OCI-LY1 (cell line): ENCODE data around the gene CCBE1.

ENCODE experiments used
- H2AFZ ChIP-seq: fragments of 200-600 bp; sonication (generic), shearing (Covaris generic); 2 replicates; pipeline ENCODE4 v1.6.0; 2014; ENCODE audit warnings: antibody characterized with exemption, mild to moderate bottlenecking, low read length
- H3F3A ChIP-seq: fragments of 200-600 bp; sonication (generic), shearing (Covaris generic); 2 replicates; pipeline ENCODE4 v1.6.0; 2014; ENCODE audit warnings: mild to moderate bottlenecking, antibody characterized with exemption, low read length, moderate library complexity; ENCODE audit not compliant: insufficient read depth
- H3K27ac ChIP-seq: fragments of 200-600 bp; sonication (generic); 2 replicates; pipeline ENCODE4 v1.5.1; 2014; ENCODE audit warnings: low read length, mixed run types, mild to moderate bottlenecking, low read depth; ENCODE audit not compliant: poor library complexity, severe bottlenecking
- H3K27me3 ChIP-seq: fragments of 200-600 bp; sonication (generic); 2 replicates; pipeline ENCODE4 v1.6.0; 2014; ENCODE audit warnings: antibody characterized with exemption, mild to moderate bottlenecking, low read length, moderate library complexity; ENCODE audit not compliant: insufficient read depth
- H3K36me3 ChIP-seq: fragments of 200-600 bp; sonication (generic); 2 replicates; pipeline ENCODE4 v1.6.1; 2014; ENCODE audit warnings: mild to moderate bottlenecking, antibody characterized with exemption, low read length, moderate library complexity, mixed read lengths; ENCODE audit not compliant: insufficient read depth
- H3K4me1 ChIP-seq: fragments of 200-600 bp; sonication (generic); 2 replicates; pipeline ENCODE4 v1.5.1; 2014; ENCODE audit warnings: mild to moderate bottlenecking, low read length, moderate library complexity; ENCODE audit not compliant: insufficient read depth, severe bottlenecking
- H3K4me2 ChIP-seq: fragments of 200-600 bp; sonication (generic), shearing (Covaris generic); 2 replicates; pipeline ENCODE4 v1.6.1; 2014; ENCODE audit warnings: low read length
- H3K4me3 ChIP-seq: fragments of 200-600 bp; sonication (generic); 2 replicates; pipeline ENCODE4 v1.5.1; 2014; ENCODE audit warnings: low read length, low read depth, mild to moderate bottlenecking, mixed read lengths; ENCODE audit not compliant: poor library complexity, severe bottlenecking
- H3K79me2 ChIP-seq: fragments of 200-600 bp; shearing (Covaris generic); 2 replicates; pipeline ENCODE4 v1.6.1; 2016; ENCODE audit warnings: mixed run types, low read length, mixed read lengths; ENCODE audit not compliant: insufficient read depth
- H3K9ac ChIP-seq: fragments of 200-600 bp; sonication (generic), shearing (Covaris generic); 2 replicates; pipeline ENCODE4 v1.6.1; 2014; ENCODE audit warnings: mild to moderate bottlenecking, low read length, mixed read lengths
- H3K9me2 ChIP-seq: fragments of 200-600 bp; sonication (generic), shearing (Covaris generic); 2 replicates; pipeline ENCODE4 v1.6.1; 2014; ENCODE audit warnings: low read depth, mild to moderate bottlenecking, low read length, mixed read lengths
- H3K9me3 ChIP-seq: fragments of 200-600 bp; shearing (Covaris generic); 2 replicates; pipeline ENCODE4 v1.6.1; 2014; ENCODE audit warnings: low read length, mixed read lengths
- H4K20me1 ChIP-seq: fragments of 200-600 bp; sonication (generic), shearing (Covaris generic); 2 replicates; pipeline ENCODE4 v1.6.0; 2016; ENCODE audit warnings: mild to moderate bottlenecking, low read length; ENCODE audit not compliant: insufficient read depth
- EZH2 ChIP-seq: fragments of 200-600 bp; sonication (generic), shearing (Covaris generic); IDR thresholded peaks from 2 replicates; pipeline ENCODE4 v1.8.0; 2017; ENCODE audit warnings: borderline replicate concordance, mixed run types, mild to moderate bottlenecking, antibody characterized with exemption, low read length, moderate library complexity, mixed read lengths
- TF ChIP-seq, protein P1 (sequence below): fragments of 200-600 bp; sonication (generic), shearing (Covaris generic); IDR thresholded peaks from 2 replicates; pipeline ENCODE4 v1.5.1; 2017; ENCODE audit warnings: mild to moderate bottlenecking, antibody characterized with exemption, low read length, moderate library complexity, mixed read lengths

The CCBE1 gene

DNA sequence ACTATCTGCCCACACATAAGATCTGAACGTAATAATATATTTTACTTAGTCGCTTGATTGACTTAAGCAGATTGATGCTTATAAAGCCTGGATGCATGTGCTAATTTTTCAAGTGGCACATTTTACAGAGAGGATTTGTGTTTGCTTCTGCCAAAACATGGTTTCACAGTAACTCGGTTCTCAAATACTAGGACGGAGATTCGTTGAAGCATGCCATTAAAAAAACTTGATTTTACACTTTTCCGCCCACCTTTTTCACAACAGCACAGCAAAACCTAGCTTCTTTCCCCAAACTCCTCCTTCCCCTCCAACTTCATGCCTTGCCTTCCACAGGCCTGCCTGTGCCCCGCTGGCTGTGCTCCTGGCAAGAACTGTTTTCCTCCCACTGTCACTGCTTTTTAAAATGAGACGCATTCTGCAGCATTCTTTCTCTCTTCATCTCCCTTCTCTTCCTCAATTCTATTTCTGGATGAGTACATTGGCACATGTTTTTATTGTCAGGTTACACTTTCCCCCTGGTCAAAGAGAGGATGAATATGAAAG is 283.0 kb downstream of the CCBE1 start:
- Histone ChIP-seq H3K27ac (no peak overlapping the region), H3K27me3 (peaks cover 6% of the 10 kb centered on the region; the same call in 1 of the 2 replicates), H2AFZ (no peak overlapping the region), H3K4me3 (no peak overlapping the region), H3K9ac (no peak overlapping the region), H3F3A (no peaks in the 10 kb centered on the region), H3K79me2 (no peaks in the 10 kb centered on the region), H4K20me1 (no peaks in the 10 kb centered on the region), H3K9me3 (no peaks in the 10 kb centered on the region), H3K36me3 (no peaks in the 10 kb centered on the region), H3K9me2 (no peaks in the 10 kb centered on the region), H3K4me1 (no peaks in the 10 kb centered on the region), H3K4me2 (no peak overlapping the region)
- no peak for TF ChIP-seq EZH2
- TF ChIP-seq, protein P1, sequence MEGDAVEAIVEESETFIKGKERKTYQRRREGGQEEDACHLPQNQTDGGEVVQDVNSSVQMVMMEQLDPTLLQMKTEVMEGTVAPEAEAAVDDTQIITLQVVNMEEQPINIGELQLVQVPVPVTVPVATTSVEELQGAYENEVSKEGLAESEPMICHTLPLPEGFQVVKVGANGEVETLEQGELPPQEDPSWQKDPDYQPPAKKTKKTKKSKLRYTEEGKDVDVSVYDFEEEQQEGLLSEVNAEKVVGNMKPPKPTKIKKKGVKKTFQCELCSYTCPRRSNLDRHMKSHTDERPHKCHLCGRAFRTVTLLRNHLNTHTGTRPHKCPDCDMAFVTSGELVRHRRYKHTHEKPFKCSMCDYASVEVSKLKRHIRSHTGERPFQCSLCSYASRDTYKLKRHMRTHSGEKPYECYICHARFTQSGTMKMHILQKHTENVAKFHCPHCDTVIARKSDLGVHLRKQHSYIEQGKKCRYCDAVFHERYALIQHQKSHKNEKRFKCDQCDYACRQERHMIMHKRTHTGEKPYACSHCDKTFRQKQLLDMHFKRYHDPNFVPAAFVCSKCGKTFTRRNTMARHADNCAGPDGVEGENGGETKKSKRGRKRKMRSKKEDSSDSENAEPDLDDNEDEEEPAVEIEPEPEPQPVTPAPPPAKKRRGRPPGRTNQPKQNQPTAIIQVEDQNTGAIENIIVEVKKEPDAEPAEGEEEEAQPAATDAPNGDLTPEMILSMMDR = no peak

- Histone ChIP-seq H3K36me3 (no peaks in the 10 kb centered on the region), H3K27ac (no peak overlapping the region), H3K4me3 (no peak overlapping the region), H3K4me2 (no peak overlapping the region), H2AFZ (no peak overlapping the region), H3F3A (no peaks in the 10 kb centered on the region), H3K9ac (no peak overlapping the region), H3K4me1 (no peaks in the 10 kb centered on the region), H4K20me1 (no peaks in the 10 kb centered on the region), H3K9me3 (no peaks in the 10 kb centered on the region), H3K9me2 (no peaks in the 10 kb centered on the region), H3K27me3 (no peaks in the 10 kb centered on the region), H3K79me2 (no peaks in the 10 kb centered on the region)
- no peak for TF ChIP-seq EZH2
- TF ChIP-seq, protein P1 = peak; percentile 98
Observed at GRCh38 chr18:59402432-59403090, 294.7 kb downstream of the CCBE1 start.

DNA sequence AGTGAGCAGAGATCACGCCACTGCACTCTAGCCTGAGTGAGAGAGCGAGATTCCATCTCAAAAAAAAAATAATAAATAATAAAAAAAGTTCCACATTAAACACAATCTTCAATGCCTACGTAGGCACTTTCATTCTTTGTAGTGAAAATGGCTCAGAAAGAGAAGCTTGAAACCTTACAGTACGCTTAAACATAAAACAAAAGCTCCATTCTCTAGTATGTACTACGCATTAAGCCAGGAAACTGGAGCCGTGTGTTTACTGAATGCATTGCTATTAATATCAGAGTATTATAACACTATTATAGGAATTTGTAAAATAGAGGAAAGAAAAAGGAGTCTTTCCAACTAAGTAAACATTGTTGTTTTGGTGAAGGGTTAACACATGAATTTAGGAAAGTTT is 296.8 kb downstream of the CCBE1 start:
- no peaks in the 10 kb centered on the region for H3K36me3 ChIP-seq
- H3K9ac ChIP-seq = no peak overlapping the region
- no peak overlapping the region for H2AFZ ChIP-seq
- H3K27me3 ChIP-seq = no peaks in the 10 kb centered on the region
- H3K79me2 ChIP-seq = no peaks in the 10 kb centered on the region
- TF ChIP-seq EZH2 = no peak
- TF ChIP-seq, protein P1 = no peak
- no peak overlapping the region for H3K27ac ChIP-seq
- no peaks in the 10 kb centered on the region for H3F3A ChIP-seq
- no peaks in the 10 kb centered on the region for H3K9me2 ChIP-seq
- no peaks in the 10 kb centered on the region for H4K20me1 ChIP-seq
- H3K9me3 ChIP-seq = no peaks in the 10 kb centered on the region
- H3K4me3 ChIP-seq = no peak overlapping the region
- no peak overlapping the region for H3K4me2 ChIP-seq
- no peaks in the 10 kb centered on the region for H3K4me1 ChIP-seq
